ENCODE data around the gene RAP1GAP2.

DNA sequence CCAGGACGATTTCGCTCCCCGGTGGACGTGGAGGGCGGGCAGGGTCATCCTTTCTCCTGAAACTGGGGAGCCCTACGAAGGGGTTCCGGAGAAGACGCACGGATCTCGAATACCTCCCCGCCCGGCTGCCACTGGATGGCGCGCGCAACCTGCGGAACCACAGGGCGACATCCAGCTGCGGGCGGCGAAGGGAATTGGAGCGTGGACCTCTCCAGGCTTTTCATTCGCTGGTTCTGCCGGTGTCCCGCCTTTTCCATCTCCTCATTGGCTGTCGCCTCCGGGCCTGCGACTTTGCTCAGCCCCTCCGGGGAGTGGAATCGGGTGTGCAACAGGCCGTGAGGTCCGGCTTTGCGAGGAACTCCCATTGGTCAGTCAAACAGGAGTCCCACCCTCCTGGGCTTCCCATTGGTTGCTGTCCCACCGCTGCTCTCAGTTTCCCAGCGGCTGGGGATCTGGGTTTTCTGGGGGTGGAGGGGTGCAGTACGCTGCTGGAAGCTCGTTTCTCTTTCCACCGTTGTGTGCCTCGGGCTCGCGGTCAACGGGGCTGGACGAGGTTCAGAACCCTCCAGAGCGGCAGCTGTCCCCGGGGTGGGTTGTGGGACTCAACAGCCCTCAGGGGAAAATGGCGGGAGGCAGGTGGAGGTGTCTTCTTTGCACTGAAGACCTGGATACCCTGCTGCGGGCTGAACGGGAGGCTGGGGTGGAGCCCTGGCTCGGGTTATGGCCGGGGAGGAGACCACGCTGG is 252.7 kb downstream of the RAP1GAP2 start:
- TF ChIP-seq, protein P1, sequence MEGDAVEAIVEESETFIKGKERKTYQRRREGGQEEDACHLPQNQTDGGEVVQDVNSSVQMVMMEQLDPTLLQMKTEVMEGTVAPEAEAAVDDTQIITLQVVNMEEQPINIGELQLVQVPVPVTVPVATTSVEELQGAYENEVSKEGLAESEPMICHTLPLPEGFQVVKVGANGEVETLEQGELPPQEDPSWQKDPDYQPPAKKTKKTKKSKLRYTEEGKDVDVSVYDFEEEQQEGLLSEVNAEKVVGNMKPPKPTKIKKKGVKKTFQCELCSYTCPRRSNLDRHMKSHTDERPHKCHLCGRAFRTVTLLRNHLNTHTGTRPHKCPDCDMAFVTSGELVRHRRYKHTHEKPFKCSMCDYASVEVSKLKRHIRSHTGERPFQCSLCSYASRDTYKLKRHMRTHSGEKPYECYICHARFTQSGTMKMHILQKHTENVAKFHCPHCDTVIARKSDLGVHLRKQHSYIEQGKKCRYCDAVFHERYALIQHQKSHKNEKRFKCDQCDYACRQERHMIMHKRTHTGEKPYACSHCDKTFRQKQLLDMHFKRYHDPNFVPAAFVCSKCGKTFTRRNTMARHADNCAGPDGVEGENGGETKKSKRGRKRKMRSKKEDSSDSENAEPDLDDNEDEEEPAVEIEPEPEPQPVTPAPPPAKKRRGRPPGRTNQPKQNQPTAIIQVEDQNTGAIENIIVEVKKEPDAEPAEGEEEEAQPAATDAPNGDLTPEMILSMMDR (IDR thresholded peaks at IDR 0.05): peak; percentile 72 to 94 (median 84)
- peak in 1 of 2 donors; percentile 72 for TF ChIP-seq POLR2A (IDR thresholded peaks at IDR 0.05)

Data from heart left ventricle (tissue), 13 donors.